HFF-Myc (cell line): ENCODE results near the gene PCMT1.

ENCODE experiments used
- DNase-seq: peaks from one replicate; pipeline ENCODE4 v3.0.0-alpha.2; 2011; ENCODE audit warnings: low read depth; ENCODE audit errors: extremely low read depth
- H3K4me3 ChIP-seq: replicated peaks from 2 replicates; pipeline ENCODE4 v1.5.1; 2011; ENCODE audit warnings: low read depth, mild to moderate bottlenecking, control low read depth, low read length
- TF ChIP-seq, protein P1 (sequence below): IDR thresholded peaks from 2 replicates; pipeline ENCODE4 v1.5.1; 2012; ENCODE audit warnings: mild to moderate bottlenecking, low read depth, low read length, control low read depth; ENCODE audit errors: missing control alignments

The PCMT1 gene

GRCh38 chr6:149813351-149813750 is 63.8 kb downstream of the PCMT1 start:
- DNase-seq: no peak
- TF ChIP-seq, protein P1, sequence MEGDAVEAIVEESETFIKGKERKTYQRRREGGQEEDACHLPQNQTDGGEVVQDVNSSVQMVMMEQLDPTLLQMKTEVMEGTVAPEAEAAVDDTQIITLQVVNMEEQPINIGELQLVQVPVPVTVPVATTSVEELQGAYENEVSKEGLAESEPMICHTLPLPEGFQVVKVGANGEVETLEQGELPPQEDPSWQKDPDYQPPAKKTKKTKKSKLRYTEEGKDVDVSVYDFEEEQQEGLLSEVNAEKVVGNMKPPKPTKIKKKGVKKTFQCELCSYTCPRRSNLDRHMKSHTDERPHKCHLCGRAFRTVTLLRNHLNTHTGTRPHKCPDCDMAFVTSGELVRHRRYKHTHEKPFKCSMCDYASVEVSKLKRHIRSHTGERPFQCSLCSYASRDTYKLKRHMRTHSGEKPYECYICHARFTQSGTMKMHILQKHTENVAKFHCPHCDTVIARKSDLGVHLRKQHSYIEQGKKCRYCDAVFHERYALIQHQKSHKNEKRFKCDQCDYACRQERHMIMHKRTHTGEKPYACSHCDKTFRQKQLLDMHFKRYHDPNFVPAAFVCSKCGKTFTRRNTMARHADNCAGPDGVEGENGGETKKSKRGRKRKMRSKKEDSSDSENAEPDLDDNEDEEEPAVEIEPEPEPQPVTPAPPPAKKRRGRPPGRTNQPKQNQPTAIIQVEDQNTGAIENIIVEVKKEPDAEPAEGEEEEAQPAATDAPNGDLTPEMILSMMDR: no peak
- H3K4me3 ChIP-seq: no peak overlapping the region

GRCh38 chr6:149815788-149816187 is 66.2 kb downstream of the PCMT1 start:
- H3K4me3 ChIP-seq: no peak overlapping the region
- no peak for DNase-seq
- TF ChIP-seq, protein P1: no peak

- no peak for DNase-seq
- TF ChIP-seq, protein P1: no peak
- H3K4me3 ChIP-seq: no peak overlapping the region
Observed at GRCh38 chr6:149820506-149820905, 71.0 kb downstream of the PCMT1 start.

GRCh38 chr6:149821492-149821891 is 72.0 kb downstream of the PCMT1 start:
- no peak overlapping the region for H3K4me3 ChIP-seq
- no peak for DNase-seq
- TF ChIP-seq, protein P1: no peak

DNA sequence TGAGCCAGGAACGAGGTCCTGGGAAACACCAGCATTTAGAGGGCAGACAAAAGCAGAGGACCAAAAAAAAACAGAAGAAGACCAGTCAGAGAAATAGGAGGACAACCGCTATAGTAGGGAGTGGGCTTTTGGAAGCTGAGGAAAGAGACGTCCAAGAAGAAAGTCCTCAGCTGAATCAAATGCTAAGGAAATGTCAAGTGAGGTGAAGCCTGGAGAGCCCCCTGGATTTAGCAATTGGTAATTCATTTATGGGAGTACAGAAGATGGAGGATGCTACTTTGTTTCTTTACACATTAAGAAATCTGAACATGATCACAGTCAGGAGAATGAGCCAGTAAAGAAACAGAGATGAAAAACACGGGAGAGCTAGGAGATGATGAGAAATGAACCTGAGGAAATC is 73.5 kb downstream of the PCMT1 start:
- TF ChIP-seq, protein P1: peak; percentile 8
- no peak for DNase-seq
- no peak overlapping the region for H3K4me3 ChIP-seq

DNA sequence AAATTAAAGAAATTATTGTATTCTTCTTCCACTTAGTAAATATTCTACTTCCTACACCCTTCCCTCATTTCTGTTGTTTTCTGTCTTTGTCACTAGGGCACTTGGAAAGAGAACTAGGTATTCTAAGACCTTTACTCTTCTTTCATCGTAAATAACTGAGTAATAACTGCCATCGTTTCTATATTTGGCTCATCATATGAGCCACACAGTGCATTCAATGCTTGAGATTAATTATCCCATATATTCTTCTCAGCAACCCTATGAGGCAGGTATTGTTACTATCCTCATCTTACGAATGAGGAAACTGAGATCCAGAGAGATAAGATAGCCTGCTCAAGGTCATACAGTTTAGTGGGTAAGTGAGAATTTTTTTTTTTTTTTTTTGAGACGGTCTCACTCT is 75.8 kb downstream of the PCMT1 start:
- TF ChIP-seq, protein P1: no peak
- no peak for DNase-seq
- no peak overlapping the region for H3K4me3 ChIP-seq

- TF ChIP-seq, protein P1: no peak
- H3K4me3 ChIP-seq: 0 out of 2 replicates have a peak overlapping the region, but pooled peaks have one; percentile 0
- DNase-seq: no peak
Observed at GRCh38 chr6:149830731-149831307, 81.3 kb downstream of the PCMT1 start.
